SU-DHL-6 (cell line): Measurements from ENCODE around the gene ALDH1A3.

Experiments used
- CTCF ChIP-seq: fragments of 200-600 bp; sonication (generic); IDR thresholded peaks from one replicate; pipeline ENCODE4 v1.5.1; 2017; ENCODE audit warnings: antibody characterized with exemption, mild to moderate bottlenecking, low read length, moderate library complexity; ENCODE audit not compliant: insufficient read depth, poor library complexity, severe bottlenecking
- EZH2phosphoT487 ChIP-seq: fragments of 200-600 bp; sonication (generic), shearing (Covaris generic); conservative IDR thresholded peaks from 2 replicates; pipeline ENCODE4 v1.6.1; 2018; ENCODE audit warnings: mild to moderate bottlenecking, antibody characterized with exemption, low read length, moderate library complexity, mixed read lengths

GRCh38 chr15:100847194-100847593, 32.4 kb upstream of the ALDH1A3 start:
- TF ChIP-seq CTCF: no peak
- no peak for TF ChIP-seq EZH2phosphoT487
